Bronchial epithelial cell (primary cell): ENCODE results near the gene ATAD2B. TPM values are rescaled to one million over a fixed set of nuclear protein-coding genes. Genes with fewer than 3 reads are reported as not detected.

ENCODE experiments used
- DNase-seq: peaks from one replicate; pipeline ENCODE4 v3.0.0-alpha.2; 2010; ENCODE audit warnings: low read depth
- FAIRE-seq: peaks from 2 replicates; lab custom pipeline; 2011; peaks lifted over from hg19 to GRCh38; lab: Jason Lieb, UNC
- H3K27me3 ChIP-seq: 2 replicates; pipeline ENCODE4 v1.5.1; 2011; ENCODE audit warnings: low read length; ENCODE audit not compliant: control insufficient read depth, insufficient read depth
- H3K36me3 ChIP-seq: 2 replicates; pipeline ENCODE4 v1.5.1; 2011; ENCODE audit warnings: low read length; ENCODE audit not compliant: control insufficient read depth, insufficient read depth
- H3K4me3 ChIP-seq: 2 replicates; pipeline ENCODE4 v1.5.1; 2011; ENCODE audit warnings: mild to moderate bottlenecking, low read depth, low read length, control low read depth
- CTCF ChIP-seq: IDR thresholded peaks from 2 replicates; pipeline ENCODE4 v1.5.1; 2011; ENCODE audit warnings: mild to moderate bottlenecking, moderate library complexity, low read length, control low read depth, inconsistent platforms; ENCODE audit not compliant: insufficient read depth, severe bottlenecking
- total RNA-seq: library from RNA; depleted of rRNA; stranded (reverse); fragments of >200 nt; gene quantifications from 2 replicates; pipeline ENCODE4 v1.2.1, GENCODE V29; 2014

ATAD2B gene
- total RNA-seq, 1 donor from 2014 or later = 8.7 TPM

- Histone ChIP-seq H3K36me3 (no peaks in the 10 kb centered on the region), H3K27me3 (no peaks in the 10 kb centered on the region), H3K4me3 (no peak overlapping the region)
- DNase-seq (no peak), FAIRE-seq (no peak)
- TF ChIP-seq CTCF = no peak
Observed at GRCh38 chr2:23754970-23755369, 172.0 kb downstream of the ATAD2B start.

GRCh38 chr2:23753291-23754010 lies 173.5 kb downstream of the ATAD2B start:
- Histone ChIP-seq H3K36me3 (no peaks in the 10 kb centered on the region), H3K4me3 (no peak overlapping the region), H3K27me3 (no peaks in the 10 kb centered on the region)
- TF ChIP-seq CTCF = no peak
- FAIRE-seq (no peak), DNase-seq (no peak)

GRCh38 chr2:23751747-23752265 lies 175.1 kb downstream of the ATAD2B start:
- H3K36me3 ChIP-seq = no peaks in the 10 kb centered on the region
- no peaks in the 10 kb centered on the region for H3K27me3 ChIP-seq
- TF ChIP-seq CTCF = no peak
- no peak overlapping the region for H3K4me3 ChIP-seq
- DNase-seq (no peak), FAIRE-seq (no peak)

GRCh38 chr2:23746141-23746863 lies 180.6 kb downstream of the ATAD2B start:
- DNase-seq = no peak

GRCh38 chr2:23745726-23746105 lies 181.2 kb downstream of the ATAD2B start:
- Histone ChIP-seq H3K36me3 (no peaks in the 10 kb centered on the region), H3K27me3 (no peaks in the 10 kb centered on the region), H3K4me3 (no peak overlapping the region)
- DNase-seq (peak; percentile 59), FAIRE-seq (no peak)
- TF ChIP-seq CTCF = no peak

More at GRCh38 chr2:23746141-23746863, 180.6 kb downstream of the ATAD2B start:
- TF ChIP-seq CTCF = no peak
- no peaks in the 10 kb centered on the region for H3K36me3 ChIP-seq
- no peak for FAIRE-seq
- no peaks in the 10 kb centered on the region for H3K27me3 ChIP-seq
- no peak overlapping the region for H3K4me3 ChIP-seq
